Left lung (tissue), 10 donors: ENCODE data around the gene MSLN. TPM values are rescaled to one million over a fixed set of nuclear protein-coding genes. Genes with fewer than 3 reads are reported as not detected.

Experiments
- ATAC-seq: fragments of 200-7000 bp; cut with Tn5 transposase; one replicate; pipeline ENCODE4 v1.9.1; 2020; ENCODE audit warnings: moderate library complexity
- DNase-seq, 4 donors: peaks; one replicate each; pipeline ENCODE4 v3.0.0-alpha.2; 2013 to 2020
- H3K27ac ChIP-seq, 2 donors: fragments of 200-600 bp; sonication (generic) in 1 of 2; one replicate each; pipeline versions ENCODE4 v1.5.0 to v1.8.0; 2020 to 2021
- H3K27me3 ChIP-seq, 2 donors: fragments of 200-600 bp; sonication (generic) in 1 of 2; one replicate each; pipeline versions ENCODE4 v1.5.0 to v1.8.0; 2020 to 2021
- H3K36me3 ChIP-seq, 2 donors: fragments of 200-600 bp; sonication (generic) in 1 of 2; one replicate each; pipeline versions ENCODE4 v1.5.0 to v1.8.0; 2020 to 2021
- H3K4me1 ChIP-seq, 2 donors: fragments of 200-600 bp; one replicate each; pipeline ENCODE4 v1.8.0; 2021
- H3K4me3 ChIP-seq, 2 donors: fragments of 200-600 bp; sonication (generic) in 1 of 2; one replicate each; pipeline versions ENCODE4 v1.5.0 to v1.8.0; 2020 to 2021; ENCODE audit warnings: mild to moderate bottlenecking in 1 of 2
- H3K9me3 ChIP-seq, 2 donors: fragments of 200-600 bp; sonication (generic) in 1 of 2; one replicate each; pipeline versions ENCODE4 v1.5.0 to v1.8.0; 2020 to 2021
- intact Hi-C, 2 donors: fragments of 100-400 bp; cut with DNase I; formaldehyde crosslinking; loops; one replicate each; pipeline versions ENCODE4 v1.11.2 to v1.14.2; 2022
- polyA plus RNA-seq, 6 donors: library from polyadenylated mRNA; unstranded; fragments of 120-200 nt; gene quantifications; one replicate each; pipeline ENCODE4 v1.2.1, GENCODE V29; 2013; ENCODE audit not compliant: insufficient read length in 6 of 6
- total RNA-seq, 2 donors: library from RNA; stranded (reverse); fragmentation: NEBNext Ultra II Directional; extraction: Animal tissue kit (Norgen Biotek cat#: 25700); gene quantifications; one replicate each; pipeline ENCODE4 v1.2.1, GENCODE V29; 2021
- TF ChIP-seq, protein P1 (sequence below), 2 donors: fragments of 200-600 bp; sonication (generic) in 1 of 2; IDR thresholded peaks; one replicate each; pipeline versions ENCODE4 v1.5.0 to v1.8.0; 2021; ENCODE audit warnings: antibody characterized with exemption in 2 of 2
- donor health status: DM: no; HTN: yes; CAD: no.
- donor health status: DM: no; HTN: no; CAD: no.

MSLN gene
- total and polyA plus RNA-seq, 8 donors: 14.5 to 464 (median 20.8) TPM

DNA sequence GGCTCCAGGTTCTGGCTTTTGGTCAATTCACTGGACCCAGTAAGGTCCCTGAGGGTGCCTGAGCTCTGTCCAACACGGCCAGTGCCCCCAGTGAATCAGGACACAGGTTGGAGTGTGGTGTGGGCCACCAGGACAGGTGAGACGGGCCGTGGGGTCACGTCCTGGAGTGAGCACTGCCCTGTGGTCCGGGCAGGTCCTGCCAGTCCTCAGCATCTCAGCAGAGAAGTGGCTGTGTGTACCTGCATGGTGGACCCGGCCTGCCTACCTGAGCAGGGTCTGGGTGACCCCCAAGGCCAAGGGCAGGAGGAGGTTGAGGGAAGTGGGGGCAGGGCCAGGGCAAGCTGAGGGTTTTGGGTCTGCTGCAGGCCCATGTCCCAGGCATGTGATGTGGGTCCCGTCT is 41.9 kb downstream of the MSLN start:
- DNase-seq (no peak), ATAC-seq (no peak)
- H3K27me3 ChIP-seq: peaks cover 22 to 56% of the 10 kb centered on the region in 2 donors
- intact Hi-C loops: no loop called here
- H3K27ac ChIP-seq: no peak overlapping the region
- TF ChIP-seq, protein P1, sequence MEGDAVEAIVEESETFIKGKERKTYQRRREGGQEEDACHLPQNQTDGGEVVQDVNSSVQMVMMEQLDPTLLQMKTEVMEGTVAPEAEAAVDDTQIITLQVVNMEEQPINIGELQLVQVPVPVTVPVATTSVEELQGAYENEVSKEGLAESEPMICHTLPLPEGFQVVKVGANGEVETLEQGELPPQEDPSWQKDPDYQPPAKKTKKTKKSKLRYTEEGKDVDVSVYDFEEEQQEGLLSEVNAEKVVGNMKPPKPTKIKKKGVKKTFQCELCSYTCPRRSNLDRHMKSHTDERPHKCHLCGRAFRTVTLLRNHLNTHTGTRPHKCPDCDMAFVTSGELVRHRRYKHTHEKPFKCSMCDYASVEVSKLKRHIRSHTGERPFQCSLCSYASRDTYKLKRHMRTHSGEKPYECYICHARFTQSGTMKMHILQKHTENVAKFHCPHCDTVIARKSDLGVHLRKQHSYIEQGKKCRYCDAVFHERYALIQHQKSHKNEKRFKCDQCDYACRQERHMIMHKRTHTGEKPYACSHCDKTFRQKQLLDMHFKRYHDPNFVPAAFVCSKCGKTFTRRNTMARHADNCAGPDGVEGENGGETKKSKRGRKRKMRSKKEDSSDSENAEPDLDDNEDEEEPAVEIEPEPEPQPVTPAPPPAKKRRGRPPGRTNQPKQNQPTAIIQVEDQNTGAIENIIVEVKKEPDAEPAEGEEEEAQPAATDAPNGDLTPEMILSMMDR (IDR thresholded peaks at IDR 0.05): no peak
- peaks cover 0 to 14% of the 10 kb centered on the region in 2 donors for H3K4me1 ChIP-seq
- no peaks in the 10 kb centered on the region for H3K9me3 ChIP-seq
- H3K36me3 ChIP-seq: no peaks in the 10 kb centered on the region
- H3K4me3 ChIP-seq: no peak overlapping the region

DNA sequence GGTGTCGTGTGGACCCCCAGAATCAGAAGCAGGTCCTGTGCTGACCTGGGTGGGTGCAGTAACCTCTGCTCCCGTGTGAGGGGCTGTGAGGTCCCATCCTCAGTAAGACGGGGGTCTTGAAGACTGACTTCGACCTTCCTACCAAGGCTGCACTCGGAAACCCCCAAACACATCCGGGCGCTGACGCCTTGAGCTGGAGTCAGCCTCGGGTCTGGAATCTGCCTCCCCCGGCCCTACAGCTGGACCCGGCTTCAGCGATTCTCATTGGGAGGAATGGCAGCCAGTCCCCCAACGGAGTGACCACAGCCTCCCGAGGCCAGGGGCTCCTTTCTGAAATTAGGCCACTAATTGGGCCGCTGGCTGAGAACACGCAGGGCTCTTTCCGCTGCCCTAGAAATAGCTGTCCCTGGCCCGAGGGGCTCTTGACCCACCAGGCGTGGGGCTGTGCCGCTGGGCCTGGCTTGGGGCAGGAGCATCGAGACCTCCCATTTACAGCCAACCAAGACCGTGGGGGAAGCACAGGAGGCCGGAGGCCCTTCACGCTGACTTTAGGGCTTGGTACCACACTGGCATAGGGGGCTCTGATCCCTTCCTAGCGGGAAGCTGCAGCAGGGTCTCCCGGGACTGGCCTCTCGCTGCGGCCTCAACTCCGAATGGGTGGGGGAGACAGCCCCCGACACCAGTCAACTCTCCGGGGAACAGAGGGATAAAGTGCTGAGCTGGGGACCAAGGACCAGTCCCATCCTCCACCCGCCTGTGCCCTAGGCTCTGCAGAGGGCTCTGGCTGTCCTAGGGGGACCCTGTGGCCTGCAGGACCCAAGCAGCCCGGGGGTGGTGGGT is 42.6 kb downstream of the MSLN start:
- ATAC-seq (no peak), DNase-seq (no peak)
- no peaks in the 10 kb centered on the region for H3K9me3 ChIP-seq
- no peaks in the 10 kb centered on the region for H3K36me3 ChIP-seq
- H3K27ac ChIP-seq: no peak overlapping the region
- TF ChIP-seq, protein P1 (IDR thresholded peaks at IDR 0.05): no peak
- H3K4me3 ChIP-seq: no peak overlapping the region
- intact Hi-C loops: no loop called here
- peaks cover 0 to 14% of the 10 kb centered on the region in 2 donors for H3K4me1 ChIP-seq
- H3K27me3 ChIP-seq: peaks cover 22 to 55% of the 10 kb centered on the region in 2 donors

DNA sequence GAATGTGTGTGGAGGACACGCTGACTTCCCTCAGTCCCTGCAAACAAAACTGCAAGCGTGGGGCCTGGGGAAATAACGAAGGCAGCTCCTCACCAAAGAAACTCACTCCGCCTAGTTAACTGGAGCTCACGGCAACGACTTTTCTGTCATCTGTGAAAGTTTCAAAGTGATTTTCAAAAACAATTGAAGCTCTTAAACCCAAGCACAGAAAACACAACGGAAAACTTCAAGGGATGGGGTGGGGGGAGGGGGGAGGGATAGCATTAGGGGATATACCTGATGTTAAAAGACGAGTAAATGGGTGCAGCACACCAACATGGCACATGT is 43.2 kb downstream of the MSLN start:
- intact Hi-C loops: no loop called here
- peaks cover 0 to 19% of the 10 kb centered on the region in 2 donors for H3K4me1 ChIP-seq
- H3K27ac ChIP-seq: no peak overlapping the region
- DNase-seq: no peak
- H3K4me3 ChIP-seq: no peak overlapping the region
- H3K36me3 ChIP-seq: no peaks in the 10 kb centered on the region
- no peak for ATAC-seq
- TF ChIP-seq, protein P1 (IDR thresholded peaks at IDR 0.05): no peak
- no peaks in the 10 kb centered on the region for H3K9me3 ChIP-seq
- peaks cover 22 to 52% of the 10 kb centered on the region in 2 donors for H3K27me3 ChIP-seq

DNA sequence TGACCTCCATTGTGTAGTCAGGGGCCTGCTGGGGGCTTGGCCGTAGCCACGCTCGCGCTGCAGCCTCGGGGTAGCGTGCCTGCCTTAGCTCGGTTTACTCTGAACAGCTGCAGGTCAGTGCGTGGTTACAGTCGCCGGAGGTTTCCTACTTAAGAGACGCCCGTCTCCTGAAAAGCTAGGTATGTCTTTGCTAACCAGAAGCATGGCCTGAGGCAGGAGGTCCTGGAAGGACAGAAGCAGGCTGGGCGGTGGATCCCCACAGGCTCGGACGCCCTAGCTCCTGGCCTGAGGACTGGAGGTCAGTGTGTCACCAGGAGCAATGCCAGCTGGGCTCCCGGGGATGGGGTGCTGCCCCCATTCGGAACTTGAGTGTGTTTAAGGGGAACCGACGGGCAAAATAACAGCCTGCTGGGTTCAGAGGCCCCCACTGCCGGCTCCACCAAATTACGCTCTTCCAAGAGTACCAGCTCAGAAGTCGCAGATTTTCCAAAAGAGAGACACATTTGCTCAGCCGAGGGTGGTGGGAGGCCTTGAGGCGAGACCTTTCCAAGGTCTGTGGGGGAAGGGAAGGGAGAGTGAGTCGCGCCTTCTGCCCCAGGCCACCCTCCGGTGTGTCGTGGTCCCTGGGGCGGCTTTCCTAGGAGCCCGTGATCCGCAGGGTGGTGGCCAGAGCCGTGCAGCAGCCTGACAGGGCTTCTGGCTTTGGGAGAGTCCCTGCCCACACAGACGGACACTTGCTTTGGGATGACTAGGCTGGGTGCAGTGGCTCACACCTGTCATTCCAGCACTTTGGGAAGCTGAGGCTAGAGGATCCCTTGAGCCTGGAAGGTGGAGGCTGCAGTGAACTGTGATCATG is 43.9 kb downstream of the MSLN start:
- no peak for ATAC-seq
- H3K36me3 ChIP-seq: no peaks in the 10 kb centered on the region
- TF ChIP-seq, protein P1 (IDR thresholded peaks at IDR 0.05): no peak
- no peak overlapping the region for H3K4me3 ChIP-seq
- H3K9me3 ChIP-seq: no peaks in the 10 kb centered on the region
- no peak overlapping the region for H3K27ac ChIP-seq
- intact Hi-C loops: no loop called here
- no peak for DNase-seq
- H3K4me1 ChIP-seq: peaks cover 0 to 20% of the 10 kb centered on the region in 2 donors
- peaks cover 22 to 45% of the 10 kb centered on the region in 2 donors for H3K27me3 ChIP-seq

DNA sequence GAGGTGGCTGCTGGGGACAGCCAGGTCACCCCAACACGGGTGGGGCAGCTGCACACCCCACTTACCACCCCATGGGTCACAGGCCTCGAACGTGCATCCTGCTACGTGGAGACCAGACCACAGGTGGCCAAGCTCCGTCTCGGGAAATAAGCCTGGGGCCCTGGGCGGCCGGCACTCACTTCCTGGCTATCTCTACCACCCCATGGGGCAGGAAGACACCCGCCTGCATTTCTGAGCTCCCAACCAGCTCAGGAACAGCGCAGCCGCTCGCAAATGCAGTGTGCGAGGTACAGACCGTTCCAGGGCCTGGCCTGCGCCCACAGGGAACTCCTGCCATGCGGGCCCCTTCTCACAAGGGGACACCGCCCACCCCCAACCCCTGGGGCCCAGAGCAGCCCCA is 44.9 kb downstream of the MSLN start:
- no peaks in the 10 kb centered on the region for H3K36me3 ChIP-seq
- H3K27ac ChIP-seq: no peak overlapping the region
- H3K4me1 ChIP-seq: peaks cover 0 to 20% of the 10 kb centered on the region in 2 donors
- H3K27me3 ChIP-seq: peaks cover 15 to 38% of the 10 kb centered on the region in 2 donors
- no peak overlapping the region for H3K4me3 ChIP-seq
- DNase-seq (no peak), ATAC-seq (no peak)
- intact Hi-C loops: no loop called here
- TF ChIP-seq, protein P1 (IDR thresholded peaks at IDR 0.05): no peak
- no peaks in the 10 kb centered on the region for H3K9me3 ChIP-seq
